Mucosa of descending colon (tissue), 3 donors: Measurements from ENCODE around the gene ANKRD44. TPM values are rescaled to one million over a fixed set of nuclear protein-coding genes. Genes with fewer than 3 reads are reported as not detected.

ENCODE experiments used
- ATAC-seq: fragments of 200-7000 bp; cut with Tn5 transposase; one replicate; pipeline ENCODE4 v1.9.1; 2020; ENCODE audit warnings: mild to moderate bottlenecking, moderate library complexity
- DNase-seq, 3 donors: peaks; one replicate each; pipeline ENCODE4 v3.0.0-alpha.2; 2020
- H3K36me3 ChIP-seq: fragments of 200-600 bp; one replicate; pipeline ENCODE4 v1.8.0; 2021; ENCODE audit warnings: low read depth, mild to moderate bottlenecking
- H3K4me1 ChIP-seq: fragments of 200-600 bp; one replicate; pipeline ENCODE4 v1.8.0; 2021; ENCODE audit warnings: low read depth, mild to moderate bottlenecking
- H3K4me3 ChIP-seq: fragments of 200-600 bp; one replicate; pipeline ENCODE4 v1.8.0; 2021; ENCODE audit warnings: mild to moderate bottlenecking
- H3K9me3 ChIP-seq: fragments of 200-600 bp; one replicate; pipeline ENCODE4 v1.8.0; 2021; ENCODE audit warnings: mild to moderate bottlenecking
- intact Hi-C, 2 donors: fragments of 100-400 bp; cut with DNase I in 1 of 2; cut with micrococcal nuclease in 1 of 2; formaldehyde crosslinking; loops; one replicate each; pipeline versions ENCODE4 v1.11.0 to v1.11.1; 2022; cut with DNase I, micrococcal nuclease
- total RNA-seq, 3 donors: library from RNA; stranded (reverse); fragmentation: NEBNext Ultra II Directional in 2 of 3; extraction: Animal tissue kit (Norgen Biotek cat#: 25700) in 2 of 3; gene quantifications; one replicate each; pipeline versions ENCODE4 v1.2.1 to v1.2.4, GENCODE V29; 2021 to 2023
- TF ChIP-seq, protein P1 (sequence below): fragments of 200-600 bp; IDR thresholded peaks from one replicate; pipeline ENCODE4 v1.8.0; 2022; ENCODE audit warnings: antibody characterized with exemption, mild to moderate bottlenecking
- donor health status: DM: no; HTN: no; CAD: no; lungs with moderate emphysema.
- donor health status: DM: no; HTN: no; CAD: no.
- donor health status: DM: no; HTN: yes; CAD: no.

Gene ANKRD44
- total RNA-seq, 3 donors from 2014 or later = 9.7 to 25.7 (median 13.7) TPM

GRCh38 chr2:196957881-196958525 is 352.6 kb downstream of the ANKRD44 start:
- Histone ChIP-seq H3K36me3 (no peaks in the 10 kb centered on the region), H3K4me1 (no peaks in the 10 kb centered on the region), H3K9me3 (no peaks in the 10 kb centered on the region), H3K4me3 (no peak overlapping the region)
- intact Hi-C loops = no loop called here
- no peak for ATAC-seq
- DNase-seq = no peak
- TF ChIP-seq, protein P1, sequence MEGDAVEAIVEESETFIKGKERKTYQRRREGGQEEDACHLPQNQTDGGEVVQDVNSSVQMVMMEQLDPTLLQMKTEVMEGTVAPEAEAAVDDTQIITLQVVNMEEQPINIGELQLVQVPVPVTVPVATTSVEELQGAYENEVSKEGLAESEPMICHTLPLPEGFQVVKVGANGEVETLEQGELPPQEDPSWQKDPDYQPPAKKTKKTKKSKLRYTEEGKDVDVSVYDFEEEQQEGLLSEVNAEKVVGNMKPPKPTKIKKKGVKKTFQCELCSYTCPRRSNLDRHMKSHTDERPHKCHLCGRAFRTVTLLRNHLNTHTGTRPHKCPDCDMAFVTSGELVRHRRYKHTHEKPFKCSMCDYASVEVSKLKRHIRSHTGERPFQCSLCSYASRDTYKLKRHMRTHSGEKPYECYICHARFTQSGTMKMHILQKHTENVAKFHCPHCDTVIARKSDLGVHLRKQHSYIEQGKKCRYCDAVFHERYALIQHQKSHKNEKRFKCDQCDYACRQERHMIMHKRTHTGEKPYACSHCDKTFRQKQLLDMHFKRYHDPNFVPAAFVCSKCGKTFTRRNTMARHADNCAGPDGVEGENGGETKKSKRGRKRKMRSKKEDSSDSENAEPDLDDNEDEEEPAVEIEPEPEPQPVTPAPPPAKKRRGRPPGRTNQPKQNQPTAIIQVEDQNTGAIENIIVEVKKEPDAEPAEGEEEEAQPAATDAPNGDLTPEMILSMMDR = no peak

- TF ChIP-seq, protein P1 = no peak
- intact Hi-C loops = no loop called here
- no peak for ATAC-seq
Measured at GRCh38 chr2:196957442-196957841, 353.1 kb downstream of the ANKRD44 start.

DNA sequence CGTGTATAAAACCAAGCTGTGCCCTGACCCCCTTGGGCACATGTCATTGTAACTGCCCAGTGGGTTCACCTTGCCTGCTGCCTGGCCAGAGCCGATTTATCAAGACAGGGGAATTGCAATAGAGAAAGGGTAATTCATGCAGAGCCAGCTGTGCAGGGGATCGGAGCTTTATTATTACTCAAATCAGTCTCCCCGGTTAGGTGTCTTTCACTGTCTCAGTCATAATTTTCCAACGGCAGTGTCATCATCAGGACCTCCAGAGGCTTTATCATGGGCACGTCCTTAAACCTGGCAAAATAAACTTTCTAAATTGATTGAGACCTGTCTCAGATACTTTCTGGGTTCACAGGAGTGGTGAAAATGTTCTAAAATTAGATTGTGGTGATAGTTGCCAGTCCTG is 354.5 kb downstream of the ANKRD44 start:
- H3K9me3 ChIP-seq = no peaks in the 10 kb centered on the region
- H3K4me1 ChIP-seq = no peaks in the 10 kb centered on the region
- DNase-seq (no peak), ATAC-seq (no peak)
- TF ChIP-seq, protein P1 = no peak
- intact Hi-C loops = no loop called here
- H3K4me3 ChIP-seq = no peak overlapping the region
- no peaks in the 10 kb centered on the region for H3K36me3 ChIP-seq

More at GRCh38 chr2:196957442-196957841, 353.1 kb downstream of the ANKRD44 start:
- Histone ChIP-seq H3K9me3 (no peaks in the 10 kb centered on the region), H3K36me3 (no peaks in the 10 kb centered on the region), H3K4me1 (no peaks in the 10 kb centered on the region), H3K4me3 (no peak overlapping the region)
- DNase-seq = no peak

GRCh38 chr2:196955036-196955435 is 355.5 kb downstream of the ANKRD44 start:
- no peak for ATAC-seq

GRCh38 chr2:196954001-196954400 is 356.6 kb downstream of the ANKRD44 start:
- no peak overlapping the region for H3K4me3 ChIP-seq
- intact Hi-C loops = no loop called here
- TF ChIP-seq, protein P1 = no peak
- DNase-seq = no peak
- no peak for ATAC-seq
- H3K36me3 ChIP-seq = no peaks in the 10 kb centered on the region
- no peaks in the 10 kb centered on the region for H3K4me1 ChIP-seq
- no peaks in the 10 kb centered on the region for H3K9me3 ChIP-seq

More at GRCh38 chr2:196955036-196955435, 355.5 kb downstream of the ANKRD44 start:
- Histone ChIP-seq H3K4me1 (no peaks in the 10 kb centered on the region), H3K9me3 (no peaks in the 10 kb centered on the region), H3K36me3 (no peaks in the 10 kb centered on the region), H3K4me3 (no peak overlapping the region)
- no peak for DNase-seq
- TF ChIP-seq, protein P1 = no peak
- intact Hi-C loops = no loop called here

- Histone ChIP-seq H3K9me3 (no peaks in the 10 kb centered on the region), H3K4me3 (no peak overlapping the region), H3K36me3 (no peaks in the 10 kb centered on the region), H3K4me1 (no peaks in the 10 kb centered on the region)
- DNase-seq (no peak), ATAC-seq (no peak)
- intact Hi-C loops = no loop called here
- TF ChIP-seq, protein P1 = no peak
Measured at GRCh38 chr2:196952936-196953335, 357.6 kb downstream of the ANKRD44 start.
